Endothelial cell of umbilical vein (primary cell): ENCODE measurements around the gene MYO5B. TPM values are rescaled to one million over a fixed set of nuclear protein-coding genes. Genes with fewer than 3 reads are reported as not detected.

Source experiments
- BruUV-seq: library from RNA; stranded (reverse); fragments of 400-500 nt; replicated peaks from 2 replicates; lab custom pipeline; 2021; lab: Mats Ljungman, UMichigan
- CTCF ChIA-PET: fragments of 300-600, 350-600 bp; sonication (Branson Sonifier 250); formaldehyde crosslinking; loops from one replicate; lab custom pipeline; 2021; ENCODE audit warnings: antibody characterized with exemption, inconsistent platforms; lab: Charles Lee
- POLR2A ChIA-PET: fragments of 300-600, 350-600 bp; sonication (Branson Sonifier 250); formaldehyde crosslinking; loops from one replicate; lab custom pipeline; 2021; ENCODE audit warnings: antibody characterized with exemption, inconsistent platforms; lab: Charles Lee
- DNase-seq: peaks from one replicate; pipeline ENCODE4 v3.0.0-alpha.2; 2011; ENCODE audit warnings: low read depth, low spot score
- FAIRE-seq: peaks from 2 replicates; lab custom pipeline; 2011; peaks lifted over from hg19 to GRCh38; lab: Jason Lieb, UNC
- H2AFZ ChIP-seq: 2 replicates; pipeline ENCODE4 v1.6.0; 2012; ENCODE audit warnings: low read depth, low read length, control low read depth, inconsistent platforms
- H3K27ac ChIP-seq: 2 replicates; pipeline ENCODE4 v1.5.1; 2011; ENCODE audit warnings: low read depth, mild to moderate bottlenecking, control low read depth, low read length, moderate library complexity; ENCODE audit not compliant: insufficient read depth
- H3K27me3 ChIP-seq, 2 experiments: 2 replicates each; pipeline versions ENCODE4 v1.6.0 to v1.6.1; 2011; ENCODE audit warnings: low read length in 2 of 2, mixed read lengths in 1 of 2; ENCODE audit not compliant: control insufficient read depth in 2 of 2, insufficient read depth in 2 of 2
- H3K36me3 ChIP-seq, 2 experiments: 2 replicates in 1 of 2; 3 replicates in 1 of 2; pipeline ENCODE4 v1.5.1; 2011; ENCODE audit warnings: low read length in 2 of 2, mild to moderate bottlenecking in 1 of 2, moderate library complexity in 1 of 2; ENCODE audit not compliant: control insufficient read depth in 2 of 2, insufficient read depth in 2 of 2; ENCODE audit errors: extremely low read depth in 1 of 2
- H3K4me1 ChIP-seq: 3 replicates; pipeline ENCODE4 v1.5.1; 2011; ENCODE audit warnings: mild to moderate bottlenecking, low read length; ENCODE audit not compliant: control insufficient read depth, insufficient read depth; ENCODE audit errors: extremely low read depth
- H3K4me2 ChIP-seq: 2 replicates; pipeline ENCODE4 v1.6.1; 2011; ENCODE audit warnings: low read length, control low read depth, mixed read lengths; ENCODE audit not compliant: insufficient read depth
- H3K4me3 ChIP-seq, 3 experiments: fragments of 200-600 bp in 1 of 3; sonication (generic), shearing (Covaris generic) in 1 of 3; replicated peaks in 1 of 3; 2 replicates each; pipeline ENCODE4 v1.5.1; 2011 to 2016; ENCODE audit warnings: control low read depth in 3 of 3, low read length in 3 of 3, mild to moderate bottlenecking in 2 of 3, inconsistent platforms in 1 of 3, low read depth in 1 of 3, moderate library complexity in 1 of 3; ENCODE audit not compliant: insufficient read depth in 1 of 3
- H3K79me2 ChIP-seq: 2 replicates; pipeline ENCODE4 v1.6.0; 2012; ENCODE audit warnings: low read length, inconsistent platforms; ENCODE audit not compliant: control insufficient read depth, insufficient read depth
- H3K9ac ChIP-seq: replicated peaks from 2 replicates; pipeline ENCODE3; 2011; ENCODE audit warnings: low read length, control low read depth; ENCODE audit not compliant: insufficient read depth; ENCODE audit errors: extremely low read depth
- H3K9me1 ChIP-seq: replicated peaks from 3 replicates; pipeline ENCODE4 v1.6.0; 2011; ENCODE audit warnings: mild to moderate bottlenecking, low read length; ENCODE audit not compliant: control insufficient read depth, insufficient read depth; ENCODE audit errors: extremely low read depth
- H3K9me3 ChIP-seq: replicated peaks from 2 replicates; pipeline ENCODE4 v1.5.1; 2012; ENCODE audit warnings: low read length, inconsistent platforms; ENCODE audit not compliant: control insufficient read depth, insufficient read depth
- H4K20me1 ChIP-seq: replicated peaks from 2 replicates; pipeline ENCODE3; 2011; ENCODE audit warnings: mild to moderate bottlenecking, low read length; ENCODE audit not compliant: control insufficient read depth, insufficient read depth; ENCODE audit errors: extremely low read depth
- EZH2 ChIP-seq: IDR thresholded peaks from 2 replicates; pipeline ENCODE4 v1.6.1; 2012; ENCODE audit warnings: borderline replicate concordance, low read depth, mild to moderate bottlenecking, moderate library complexity, low read length, inconsistent platforms; ENCODE audit not compliant: severe bottlenecking
- FOS ChIP-seq: IDR thresholded peaks from 2 replicates; pipeline ENCODE4 v1.6.1; 2011; ENCODE audit warnings: mild to moderate bottlenecking, low read length, moderate library complexity, borderline replicate concordance; ENCODE audit not compliant: insufficient read depth
- GATA2 ChIP-seq: IDR thresholded peaks from 2 replicates; pipeline ENCODE4 v1.7.0; 2011; ENCODE audit warnings: low read depth, mild to moderate bottlenecking, moderate library complexity, mixed read lengths, low read length; ENCODE audit not compliant: insufficient read length, insufficient read depth
- JUN ChIP-seq: IDR thresholded peaks from 2 replicates; pipeline ENCODE4 v1.6.1; 2011; ENCODE audit warnings: borderline replicate concordance, low read depth; ENCODE audit not compliant: insufficient read length, insufficient read depth
- MYC ChIP-seq: IDR thresholded peaks from one replicate; pipeline ENCODE4 v1.6.1; 2011; ENCODE audit warnings: mild to moderate bottlenecking, low read depth, low read length
- POLR2A ChIP-seq: IDR thresholded peaks from 2 replicates; pipeline ENCODE4 v1.6.1; 2012; ENCODE audit warnings: low read depth, mild to moderate bottlenecking, control low read depth, low read length
- POLR2AphosphoS5 ChIP-seq: IDR thresholded peaks from 2 replicates; pipeline ENCODE4 v1.6.1; 2012; ENCODE audit warnings: low read depth, mild to moderate bottlenecking, control low read depth, low read length, moderate library complexity; ENCODE audit not compliant: insufficient read depth
- dilution Hi-C: fragments of 300-500 bp; cut with MboI; formaldehyde crosslinking; loops from one replicate; pipeline ENCODE4 v1.15.0; 2019; ENCODE audit warnings: low sequenced_read_pairs; ENCODE audit not compliant: extremely low pct_ligation_motif_present
- intact Hi-C: fragments of 100-400 bp; cut with micrococcal nuclease; formaldehyde crosslinking; loops from one replicate; pipeline ENCODE4 v1.10.0; 2022
- polyA plus RNA-seq, 4 experiments: library from polyadenylated mRNA; depleted of rRNA in 3 of 4; stranded (reverse) in 3 of 4; unstranded in 1 of 4; fragments of >200 nt; gene quantifications; 2 replicates each; pipeline versions ENCODE4 v1.2.1 to v1.2.3, GENCODE V29; 2011 to 2012; ENCODE audit warnings: missing spikeins in 1 of 4
- total RNA-seq: library from RNA; stranded (reverse); gene quantifications from 2 replicates; pipeline ENCODE4 v1.2.3, GENCODE V29; 2021
- TF ChIP-seq, protein P1 (sequence below): IDR thresholded peaks from 2 replicates; pipeline ENCODE4 v1.6.1; 2011; ENCODE audit not compliant: insufficient read depth, insufficient read length
- TF ChIP-seq, protein P2 (sequence below), 2 donors: IDR thresholded peaks; 1 replicate in 1 of 2; 2 replicates in 1 of 2; pipeline ENCODE4 v1.5.1; 2011; ENCODE audit warnings: low read length in 2 of 2, mild to moderate bottlenecking in 2 of 2, moderate library complexity in 2 of 2, control low read depth in 1 of 2, inconsistent platforms in 1 of 2, low read depth in 1 of 2; ENCODE audit not compliant: insufficient read depth in 1 of 2; ENCODE audit errors: extremely low read depth in 1 of 2

MYO5B gene
- total and polyA plus RNA-seq, 2 donors (not counting 3 experiments of a cell fraction or from before 2014, with no cell fraction given), result 0.54 to 1.1 TPM

DNA sequence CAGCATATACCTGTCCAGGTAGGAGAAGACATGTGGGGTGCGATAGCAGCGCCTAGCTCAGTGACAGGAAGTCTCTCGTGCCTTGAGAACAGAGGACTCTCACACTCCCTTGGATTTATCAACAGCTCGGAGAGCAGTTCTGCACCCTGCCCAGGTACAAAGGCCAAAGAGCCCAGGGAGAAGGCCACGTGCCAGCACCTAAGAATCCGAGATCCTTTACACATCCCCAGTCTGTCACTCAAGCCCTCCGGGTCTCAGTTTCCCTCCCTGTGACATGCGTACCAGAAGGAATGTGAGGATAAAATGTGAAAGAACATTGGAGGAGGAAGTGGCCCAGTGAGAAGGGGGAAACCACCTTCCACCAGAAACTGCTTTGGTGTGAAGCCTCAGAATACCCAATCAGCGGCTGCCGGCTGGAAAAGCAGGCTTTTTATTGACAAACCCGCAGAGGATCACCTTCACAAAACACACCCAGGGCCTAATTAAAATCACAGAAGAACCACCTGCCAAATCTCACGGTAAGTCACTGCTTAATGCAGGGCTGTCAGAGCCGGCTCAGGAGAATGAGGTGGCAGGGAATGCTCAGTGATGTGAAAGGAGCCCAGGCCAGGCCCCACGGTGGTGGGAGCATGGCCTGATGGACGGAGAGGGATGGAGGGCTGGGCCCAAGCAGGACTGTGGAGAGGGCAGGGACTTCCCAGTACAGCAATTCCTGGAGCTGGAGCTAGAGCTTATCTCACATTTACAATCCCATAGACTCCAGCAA is 66.3 kb downstream of the MYO5B start:
- POLR2A ChIA-PET, result no interaction called here
- dilution Hi-C loops, result no loop called here

More for the DNA sequence above, 66.3 kb downstream of the MYO5B start:
- no peaks in the 10 kb centered on the region for H4K20me1 ChIP-seq
- no peaks in the 10 kb centered on the region for H3K9me1 ChIP-seq
- no peak overlapping the region for H2AFZ ChIP-seq
- FAIRE-seq (no peak), DNase-seq (no peak)
- CTCF ChIA-PET, result interaction anchor here (1.0 kb wide), 1 partner anchor 10 kb away, joined by 3 read pairs; no protein-coding TSS in a partner anchor
- H3K27me3 ChIP-seq, result no peaks in the 10 kb centered on the region
- no peak overlapping the region for H3K9ac ChIP-seq
- no peaks in the 10 kb centered on the region for H3K9me3 ChIP-seq
- H3K4me2 ChIP-seq, result no peak overlapping the region
- H3K36me3 ChIP-seq, result no peaks in the 10 kb centered on the region
- H3K79me2 ChIP-seq, result no peaks in the 10 kb centered on the region
- TF ChIP-seq, protein P1, sequence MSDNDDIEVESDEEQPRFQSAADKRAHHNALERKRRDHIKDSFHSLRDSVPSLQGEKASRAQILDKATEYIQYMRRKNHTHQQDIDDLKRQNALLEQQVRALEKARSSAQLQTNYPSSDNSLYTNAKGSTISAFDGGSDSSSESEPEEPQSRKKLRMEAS, result no peak
- TF ChIP-seq, protein P2, sequence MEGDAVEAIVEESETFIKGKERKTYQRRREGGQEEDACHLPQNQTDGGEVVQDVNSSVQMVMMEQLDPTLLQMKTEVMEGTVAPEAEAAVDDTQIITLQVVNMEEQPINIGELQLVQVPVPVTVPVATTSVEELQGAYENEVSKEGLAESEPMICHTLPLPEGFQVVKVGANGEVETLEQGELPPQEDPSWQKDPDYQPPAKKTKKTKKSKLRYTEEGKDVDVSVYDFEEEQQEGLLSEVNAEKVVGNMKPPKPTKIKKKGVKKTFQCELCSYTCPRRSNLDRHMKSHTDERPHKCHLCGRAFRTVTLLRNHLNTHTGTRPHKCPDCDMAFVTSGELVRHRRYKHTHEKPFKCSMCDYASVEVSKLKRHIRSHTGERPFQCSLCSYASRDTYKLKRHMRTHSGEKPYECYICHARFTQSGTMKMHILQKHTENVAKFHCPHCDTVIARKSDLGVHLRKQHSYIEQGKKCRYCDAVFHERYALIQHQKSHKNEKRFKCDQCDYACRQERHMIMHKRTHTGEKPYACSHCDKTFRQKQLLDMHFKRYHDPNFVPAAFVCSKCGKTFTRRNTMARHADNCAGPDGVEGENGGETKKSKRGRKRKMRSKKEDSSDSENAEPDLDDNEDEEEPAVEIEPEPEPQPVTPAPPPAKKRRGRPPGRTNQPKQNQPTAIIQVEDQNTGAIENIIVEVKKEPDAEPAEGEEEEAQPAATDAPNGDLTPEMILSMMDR (IDR thresholded peaks at IDR 0.05; ENCODE audit: extremely low read depth in 1 of 2, insufficient read depth in 1 of 2, low read depth in 1 of 2, low read length in 2 of 2), result no peak
- TF ChIP-seq FOS, result no peak
- TF ChIP-seq GATA2, result no peak
- TF ChIP-seq MYC, result no peak
- TF ChIP-seq POLR2A, result no peak
- no peak for TF ChIP-seq POLR2AphosphoS5
- TF ChIP-seq EZH2, result no peak
- TF ChIP-seq JUN, result no peak
- intact Hi-C loops, result no loop called here
- H3K27ac ChIP-seq, result no peak overlapping the region
- no TSS peak for BruUV-seq
- no peaks in the 10 kb centered on the region for H3K4me1 ChIP-seq
- no peak overlapping the region for H3K4me3 ChIP-seq
